ENCODE data around the gene CEP152.
"Not testable (repeated sequence)": the region's sequence is repeated elsewhere in the genome, so short reads cannot be mapped to it uniquely, and the experiment has no call there.

Gene CEP152

GRCh38 chr15:48810414-48811324 lies at the start of gene CEP152:
Gene CEP152, minus strand, starts transcription at chr15:48811069. Its CDS starts 5,420 bp downstream, at chr15:48805649.
- DNase-seq (ENCODE audit: low read depth in 2 of 2), result peak; percentile 98

GRCh38 chr15:48859426-48859825 lies 48.6 kb upstream of the CEP152 start:
- no peak for DNase-seq (ENCODE audit: low read depth in 2 of 2)

- DNase-seq (ENCODE audit: low read depth in 2 of 2), result no peak
Observed at GRCh38 chr15:48858401-48858800, 47.5 kb upstream of the CEP152 start.

- DNase-seq (ENCODE audit: low read depth in 2 of 2), result no peak
Observed at GRCh38 chr15:48856942-48857341, 46.1 kb upstream of the CEP152 start.

GRCh38 chr15:48855501-48856440 lies 44.9 kb upstream of the CEP152 start:
- no peak for DNase-seq (ENCODE audit: low read depth in 2 of 2)

GRCh38 chr15:48854434-48854833 lies 43.6 kb upstream of the CEP152 start:
- not testable (repeated sequence) for DNase-seq (ENCODE audit: low read depth in 2 of 2)

GRCh38 chr15:48851956-48852355 lies 41.1 kb upstream of the CEP152 start:
- no peak for DNase-seq (ENCODE audit: low read depth in 2 of 2)

GRCh38 chr15:48850648-48851047 lies 39.8 kb upstream of the CEP152 start:
- no peak for DNase-seq (ENCODE audit: low read depth in 2 of 2)

GRCh38 chr15:48845123-48845522 lies 34.3 kb upstream of the CEP152 start:
- no peak for DNase-seq (ENCODE audit: low read depth in 2 of 2)

- no peak for DNase-seq (ENCODE audit: low read depth in 2 of 2)
Observed at GRCh38 chr15:48842501-48842900, 31.6 kb upstream of the CEP152 start.

GRCh38 chr15:48834756-48835155 lies 23.9 kb upstream of the CEP152 start:
- DNase-seq (ENCODE audit: low read depth in 2 of 2), result no peak

GRCh38 chr15:48833526-48834239 lies 22.8 kb upstream of the CEP152 start:
- DNase-seq (ENCODE audit: low read depth in 2 of 2), result no peak

- no peak for DNase-seq (ENCODE audit: low read depth in 2 of 2)
Observed at GRCh38 chr15:48832648-48833047, 21.8 kb upstream of the CEP152 start.

- no peak for DNase-seq (ENCODE audit: low read depth in 2 of 2)
Observed at GRCh38 chr15:48828906-48829305, 18.0 kb upstream of the CEP152 start.

GRCh38 chr15:48828471-48828870 lies 17.6 kb upstream of the CEP152 start:
- DNase-seq (ENCODE audit: low read depth in 2 of 2), result no peak

- DNase-seq (ENCODE audit: low read depth in 2 of 2), result no peak
Observed at GRCh38 chr15:48825075-48825474, 14.2 kb upstream of the CEP152 start.

- no peak for DNase-seq (ENCODE audit: low read depth in 2 of 2)
Observed at GRCh38 chr15:48823706-48824105, 12.8 kb upstream of the CEP152 start.

GRCh38 chr15:48823237-48823636 lies 12.4 kb upstream of the CEP152 start:
- DNase-seq (ENCODE audit: low read depth in 2 of 2), result no peak

GRCh38 chr15:48814286-48814685 lies 3.4 kb upstream of the CEP152 start:
- DNase-seq (ENCODE audit: low read depth in 2 of 2), result no peak

GRCh38 chr15:48811325-48811958 lies 573 bp upstream of the CEP152 start:
- no peak for DNase-seq (ENCODE audit: low read depth in 2 of 2)

GRCh38 chr15:48806151-48806550 lies 4.7 kb downstream of the CEP152 start:
- no peak for DNase-seq (ENCODE audit: low read depth in 2 of 2)
